ENCODE data around the gene CRHBP.

- TF ChIP-seq CTCF (IDR thresholded peaks at IDR 0.05) (no peak), EZH2 (IDR thresholded peaks at IDR 0.05; ENCODE audit: borderline replicate concordance, insufficient read depth, low read depth, low read length, poor library complexity, severe bottlenecking) (no peak)
These were observed 922 bp downstream of the CRHBP start for GRCh38 chr5:76953551-76954382.
